Esophagus (tissue), 2 donors: ENCODE data around the gene RABAC1. TPM values are rescaled to one million over a fixed set of nuclear protein-coding genes. Genes with fewer than 3 reads are reported as not detected.
"Not testable (repeated sequence)": the region's sequence is repeated elsewhere in the genome, so short reads cannot be mapped to it uniquely, and the experiment has no call there.

Experiments used
- H3K27ac ChIP-seq, 2 donors: one replicate each; pipeline ENCODE4 v1.5.1; 2013; ENCODE audit warnings: low read depth in 2 of 2, mild to moderate bottlenecking in 2 of 2, inconsistent platforms in 1 of 2, low read length in 1 of 2, moderate library complexity in 1 of 2
- H3K27me3 ChIP-seq, 2 donors: one replicate each; pipeline ENCODE4 v1.6.1; 2013; ENCODE audit warnings: low read length in 2 of 2, control low read depth in 1 of 2, mild to moderate bottlenecking in 1 of 2; ENCODE audit not compliant: insufficient read depth in 2 of 2, control insufficient read depth in 1 of 2
- H3K36me3 ChIP-seq, 2 donors: one replicate each; pipeline ENCODE4 v1.6.1; 2013; ENCODE audit warnings: low read length in 1 of 2; ENCODE audit not compliant: control insufficient read depth in 2 of 2, insufficient read depth in 2 of 2
- H3K4me1 ChIP-seq, 2 donors: one replicate each; pipeline ENCODE4 v1.6.1; 2013; ENCODE audit warnings: low read length in 1 of 2; ENCODE audit not compliant: control insufficient read depth in 2 of 2, insufficient read depth in 2 of 2
- H3K4me3 ChIP-seq, 2 donors: one replicate each; pipeline ENCODE4 v1.5.1; 2013; ENCODE audit warnings: low read length in 2 of 2, mild to moderate bottlenecking in 2 of 2, low read depth in 1 of 2, moderate library complexity in 1 of 2
- H3K9me3 ChIP-seq, 2 donors: one replicate each; pipeline ENCODE4 v1.6.1; 2013; ENCODE audit warnings: mild to moderate bottlenecking in 2 of 2, low read depth in 1 of 2, low read length in 1 of 2, moderate library complexity in 1 of 2; ENCODE audit not compliant: control insufficient read depth in 2 of 2, insufficient read depth in 1 of 2
- WGBS, 2 donors: extraction: QIAGEN DNeasy Blood & Tissue Kit; methylation state at CpG; one replicate each; pipeline ENCODE4 v1.1.7; 2013; 5-methylcytosine and 5-hydroxymethylcytosine counted together
- polyA plus RNA-seq, 2 donors: library from polyadenylated mRNA; stranded (reverse); fragments of 200-250 nt; gene quantifications; one replicate each; pipeline ENCODE4 v1.2.3, GENCODE V29; 2013
- donor health status: healthy with polysubstance abuse.
- donor health status: Bipolar disorder and iron deficiency.

RABAC1 gene
- polyA plus RNA-seq, 2 donors: 77.7 to 121 TPM

DNA sequence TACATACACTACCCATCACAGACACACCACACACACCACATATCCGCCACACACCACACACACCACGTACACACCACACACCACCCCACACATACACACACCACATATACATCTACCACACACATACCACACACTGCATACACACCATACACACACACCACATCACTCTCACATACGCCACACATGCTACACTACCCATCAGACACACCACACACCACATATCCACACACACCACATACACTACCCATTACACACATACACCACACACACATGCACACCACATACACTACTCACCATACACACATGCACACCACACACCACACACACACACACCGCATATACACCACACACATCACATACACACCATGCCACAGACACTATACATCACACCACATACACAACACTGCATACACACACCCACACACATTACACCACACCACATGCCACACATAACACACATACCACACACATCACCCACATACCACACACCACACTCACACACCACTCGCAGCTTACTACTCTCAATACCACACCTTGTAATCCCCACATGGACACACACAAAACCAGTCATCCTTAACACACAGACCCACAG, 40.4 kb downstream of the RABAC1 start:
- H3K36me3 ChIP-seq: no peaks in the 10 kb centered on the region
- 91 to 94% methylated on average over 5 of the region's 5 CpGs for WGBS, 2 donors
- H3K27ac ChIP-seq: no peak overlapping the region
- peaks cover 4 to 5% of the 10 kb centered on the region in 2 donors for H3K4me1 ChIP-seq
- H3K27me3 ChIP-seq: peaks cover 0 to 8% of the 10 kb centered on the region in 2 donors
- H3K4me3 ChIP-seq: no peak overlapping the region
- H3K9me3 ChIP-seq: peaks cover 0 to 15% of the 10 kb centered on the region in 2 donors

DNA sequence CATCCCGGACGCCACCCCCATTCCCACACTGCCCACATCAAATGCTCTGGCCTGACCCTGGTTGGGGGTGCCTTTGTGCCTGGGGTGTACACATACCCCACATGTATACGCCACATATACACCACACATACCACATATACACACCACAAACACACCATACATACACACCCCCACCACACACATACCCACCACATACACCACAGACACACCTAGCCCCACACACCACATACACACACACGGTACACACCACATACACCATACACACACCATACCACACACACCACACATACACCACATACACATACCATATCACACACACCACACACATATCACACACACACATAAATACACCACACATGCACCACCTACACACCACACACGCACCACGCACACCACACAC, 41.0 kb downstream of the RABAC1 start:
- peaks cover 4 to 5% of the 10 kb centered on the region in 2 donors for H3K4me1 ChIP-seq
- H3K36me3 ChIP-seq: no peaks in the 10 kb centered on the region
- H3K27ac ChIP-seq: no peak overlapping the region
- no peak overlapping the region for H3K4me3 ChIP-seq
- peaks cover 0 to 15% of the 10 kb centered on the region in 2 donors for H3K9me3 ChIP-seq
- H3K27me3 ChIP-seq: peaks cover 0 to 14% of the 10 kb centered on the region in 2 donors
- WGBS, 2 donors: 78 to 87% methylated on average over 6 of the region's 6 CpGs

DNA sequence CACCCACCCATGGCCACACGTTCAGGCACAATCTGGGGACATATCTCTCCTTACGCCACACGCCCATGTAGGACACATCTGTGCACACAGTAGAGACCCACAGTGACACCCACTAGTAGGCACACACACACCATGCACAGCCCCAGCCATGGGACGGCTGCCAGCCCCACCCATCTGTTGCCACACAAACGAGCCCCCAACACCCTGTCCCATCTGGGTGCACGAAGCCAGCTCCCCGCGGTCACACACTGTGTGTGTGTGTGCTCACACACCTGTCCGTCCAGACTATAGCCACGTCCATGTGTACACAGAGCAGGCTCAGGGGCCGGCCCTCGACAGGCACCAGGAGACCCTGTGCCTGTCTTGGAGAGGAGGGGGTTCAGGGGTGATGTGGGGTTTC, 41.4 kb downstream of the RABAC1 start:
- H3K4me3 ChIP-seq: no peak overlapping the region
- H3K27me3 ChIP-seq: peaks cover 0 to 14% of the 10 kb centered on the region in 2 donors
- H3K36me3 ChIP-seq: no peaks in the 10 kb centered on the region
- H3K9me3 ChIP-seq: peaks cover 0 to 15% of the 10 kb centered on the region in 2 donors
- no peak overlapping the region for H3K27ac ChIP-seq
- peaks cover 4 to 5% of the 10 kb centered on the region in 2 donors for H3K4me1 ChIP-seq
- 44 to 47% methylated on average over 12 of the region's 12 CpGs for WGBS, 2 donors

DNA sequence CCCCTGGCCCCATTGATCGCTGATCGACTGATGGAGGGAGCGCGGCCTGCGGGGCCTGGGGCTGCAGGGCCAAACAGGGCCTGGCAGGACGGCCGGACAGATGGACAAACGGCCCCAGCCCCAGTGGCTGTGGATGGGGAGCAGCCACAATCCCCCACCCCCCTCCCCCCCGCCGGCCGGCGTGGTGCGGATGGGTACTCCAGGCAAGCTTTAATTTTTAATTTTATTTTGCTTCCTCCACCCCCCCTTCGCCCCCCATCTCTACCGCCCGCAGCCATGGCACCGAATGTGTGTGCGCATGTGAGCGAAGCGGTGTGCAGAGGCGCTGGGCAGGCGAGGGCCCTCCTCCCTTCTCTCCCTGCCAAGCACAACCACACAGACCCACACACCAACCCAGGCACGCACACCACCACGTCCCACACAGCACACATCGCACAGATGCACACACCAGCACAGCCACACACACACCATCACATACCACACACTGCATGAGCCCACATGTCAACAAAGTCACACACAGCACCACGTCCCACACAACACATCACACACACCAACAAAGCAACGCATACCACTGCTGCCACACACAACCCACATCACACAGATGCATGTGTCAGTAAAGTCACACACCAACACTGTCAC, 43.2 kb downstream of the RABAC1 start:
- H3K4me3 ChIP-seq: no peak overlapping the region
- peaks cover 4 to 5% of the 10 kb centered on the region in 2 donors for H3K4me1 ChIP-seq
- WGBS, 2 donors: 23% methylated on average over 26 to 27 of the region's 27 CpGs
- H3K36me3 ChIP-seq: no peaks in the 10 kb centered on the region
- peaks cover 0 to 14% of the 10 kb centered on the region in 2 donors for H3K27me3 ChIP-seq
- no peak overlapping the region for H3K27ac ChIP-seq
- H3K9me3 ChIP-seq: peaks cover 0 to 15% of the 10 kb centered on the region in 2 donors

DNA sequence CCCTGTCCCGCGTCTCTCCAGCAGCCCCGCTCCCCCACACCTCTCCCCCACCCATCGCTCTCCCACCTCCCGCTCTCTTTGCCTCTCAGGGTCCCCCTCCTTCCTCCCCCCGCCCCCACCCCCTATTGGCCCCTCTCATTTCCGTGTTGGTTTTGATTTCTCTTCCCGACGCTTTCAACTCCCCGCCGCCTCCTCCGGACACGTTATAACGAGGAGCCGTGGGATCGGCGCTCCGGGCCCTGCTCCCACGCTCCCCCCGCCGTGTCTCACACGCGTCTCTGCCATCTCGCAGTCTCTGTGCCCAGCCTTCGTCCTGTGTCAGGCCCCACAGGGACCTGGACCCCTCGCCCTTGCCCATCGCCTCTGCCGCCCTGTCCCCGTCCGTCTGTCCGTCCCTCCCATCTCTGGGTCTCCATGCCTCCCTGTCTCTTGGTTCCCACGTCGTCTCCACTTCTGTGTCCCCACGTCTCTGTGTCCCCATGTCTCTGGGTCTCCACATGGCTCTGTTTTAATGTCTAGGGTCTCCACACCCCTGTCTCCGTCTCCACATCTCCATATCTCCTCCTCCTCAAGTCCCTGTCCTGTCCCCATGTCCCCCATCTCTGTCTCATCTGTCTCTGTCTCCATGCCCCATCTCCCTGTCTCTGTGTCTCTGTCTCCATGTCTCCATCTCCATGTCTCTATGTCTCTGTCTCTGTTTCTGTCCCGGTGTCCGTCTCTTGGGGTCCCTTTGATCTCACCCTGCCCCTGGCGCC, 43.9 kb downstream of the RABAC1 start:
- Histone ChIP-seq H3K36me3 (no peaks in the 10 kb centered on the region), H3K4me1 (peaks cover 4 to 5% of the 10 kb centered on the region in 2 donors), H3K4me3 (no peak overlapping the region), H3K27me3 (peaks cover 0 to 14% of the 10 kb centered on the region in 2 donors), H3K9me3 (peaks cover 0 to 12% of the 10 kb centered on the region in 2 donors), H3K27ac (no peak overlapping the region)
- WGBS, 2 donors: 4 to 6% methylated on average over 32 to 38 of the region's 38 CpGs

DNA sequence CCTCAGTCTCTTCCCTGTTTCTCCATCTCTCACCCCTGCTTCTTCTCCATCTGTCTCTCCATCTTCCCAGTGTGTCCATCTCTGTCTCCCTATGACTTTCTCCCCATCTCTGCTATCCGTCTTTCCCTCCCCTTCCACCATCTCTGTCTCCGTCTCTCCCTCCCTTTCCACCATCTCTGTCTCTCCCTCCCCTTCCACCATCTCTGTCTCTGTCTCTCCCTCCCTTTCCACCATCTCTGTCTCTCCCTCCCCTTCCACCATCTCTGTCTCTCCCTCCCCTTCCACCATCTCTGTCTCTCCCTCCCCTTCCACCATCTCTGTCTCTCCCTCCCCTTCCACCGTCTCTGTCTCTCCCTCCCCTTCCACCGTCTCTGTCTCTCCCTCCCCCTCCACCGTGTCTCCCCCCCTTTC, 44.7 kb downstream of the RABAC1 start:
- not testable (repeated sequence) for H3K36me3 ChIP-seq, H3K4me3 ChIP-seq, H3K27ac ChIP-seq, H3K4me1 ChIP-seq, H3K9me3 ChIP-seq
- H3K27me3 ChIP-seq: peaks cover 0 to 14% of the 10 kb centered on the region in 2 donors
- 9 to 14% methylated on average over 4 to 5 of the region's 5 CpGs for WGBS, 2 donors

DNA sequence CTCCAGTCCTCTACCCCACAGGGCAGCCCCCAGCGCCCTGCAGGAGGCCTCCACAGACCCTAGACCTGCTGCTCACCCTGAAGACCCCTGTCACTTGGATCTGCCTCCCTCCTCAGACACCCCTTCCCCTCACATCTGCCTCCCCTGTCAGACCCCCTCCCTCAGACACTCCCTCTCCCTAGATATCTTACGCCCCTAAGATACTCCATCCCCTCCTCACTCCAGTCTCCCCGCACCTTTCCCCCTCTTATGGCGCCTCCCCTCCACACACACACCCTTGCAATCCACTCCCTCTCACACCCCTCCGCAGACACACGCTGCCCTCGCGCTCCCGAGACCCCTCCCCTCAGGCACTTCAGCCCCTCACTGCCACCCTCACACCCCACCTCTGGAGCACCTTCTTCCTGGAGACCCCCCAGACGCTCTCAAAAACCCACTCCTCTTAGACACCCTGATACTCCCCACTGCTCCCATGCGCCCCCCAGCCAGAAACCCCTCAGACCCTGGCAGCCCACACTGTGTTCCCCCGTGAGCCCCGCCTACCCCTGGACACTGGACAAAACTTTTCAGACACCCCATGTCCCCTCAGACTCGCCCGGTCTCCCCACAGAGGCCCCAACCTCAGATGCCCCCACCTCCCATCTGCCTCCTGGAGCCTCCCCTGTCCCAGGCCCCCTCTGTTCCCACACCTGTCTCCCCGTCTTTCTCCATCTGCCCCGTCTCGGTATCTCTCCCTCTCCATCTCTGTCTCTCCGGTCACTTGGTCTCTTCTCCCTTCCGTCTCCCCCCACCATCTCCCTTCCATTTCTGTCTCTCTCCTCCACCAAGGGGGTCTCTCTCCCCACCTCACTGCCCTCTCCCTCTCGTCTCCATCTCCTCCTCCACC, 45.3 kb downstream of the RABAC1 start:
- Histone ChIP-seq H3K36me3 (no peaks in the 10 kb centered on the region), H3K4me3 (no peak overlapping the region), H3K4me1 (peaks cover 4 to 5% of the 10 kb centered on the region in 2 donors), H3K27me3 (peaks cover 0 to 14% of the 10 kb centered on the region in 2 donors), H3K27ac (no peak overlapping the region), H3K9me3 (peaks cover 0 to 4% of the 10 kb centered on the region in 2 donors)
- 7 to 10% methylated on average over 20 to 21 of the region's 21 CpGs for WGBS, 2 donors

DNA sequence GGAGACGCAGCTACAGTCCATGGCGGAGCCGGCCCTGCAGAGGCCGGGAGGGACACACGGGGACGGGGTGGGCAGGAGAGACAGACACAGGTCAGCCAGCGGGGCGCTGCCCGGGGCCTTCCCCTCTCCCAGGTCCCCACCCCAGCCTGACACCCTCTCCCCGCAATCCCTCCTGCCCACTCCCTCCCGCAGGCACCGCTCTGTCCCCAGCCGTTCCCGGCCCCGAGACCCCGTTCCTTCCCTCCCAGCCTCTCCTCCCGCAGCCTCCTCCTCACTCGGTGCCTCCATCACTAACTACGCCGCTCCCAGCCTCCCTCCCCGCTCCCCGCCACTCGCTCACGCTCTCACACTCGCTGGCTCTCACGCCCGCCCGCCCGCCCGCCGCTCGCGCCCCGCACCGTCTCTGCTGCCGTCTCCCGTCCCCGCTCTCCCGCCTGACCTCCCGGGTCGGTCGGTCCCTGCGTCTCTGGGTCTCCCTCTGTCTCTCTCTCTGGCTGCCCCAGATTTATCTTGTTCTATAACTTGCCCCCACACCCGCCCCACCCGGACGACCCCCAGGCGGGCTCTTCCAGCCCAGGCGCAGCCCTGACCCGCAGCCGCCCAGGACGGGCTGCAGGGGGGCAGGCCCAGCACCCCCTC, 46.1 kb downstream of the RABAC1 start:
- Histone ChIP-seq H3K27me3 (peaks cover 0 to 14% of the 10 kb centered on the region in 2 donors), H3K4me3 (no peak overlapping the region), H3K36me3 (no peaks in the 10 kb centered on the region), H3K27ac (no peak overlapping the region), H3K4me1 (peaks cover 4 to 5% of the 10 kb centered on the region in 2 donors), H3K9me3 (peaks cover 0 to 3% of the 10 kb centered on the region in 2 donors)
- 3% methylated on average over 31 to 51 of the region's 51 CpGs for WGBS, 2 donors
